Measurements from ENCODE around the gene RPS24.
A peak's percentile ranks its signal among the peaks of the same experiment; 100 is the strongest.
"Not testable (repeated sequence)": the region's sequence is repeated elsewhere in the genome, so short reads cannot be mapped to it uniquely, and the experiment has no call there.

RPS24 gene

GRCh38 chr10:78033637-78034470 lies at the start of gene RPS24:
TSS of gene RPS24 (plus strand) at chr10:78033863. CDS start at chr10:78033902, 39 bp downstream.
- peak; percentile 91 to 96 (median 94) for DNase-seq

GRCh38 chr10:77984986-77985385 lies 48.7 kb upstream of the RPS24 start:
- DNase-seq: no peak

- DNase-seq: no peak
These were observed 45.9 kb upstream of the RPS24 start for GRCh38 chr10:77987671-77988255.

- DNase-seq: no peak
These were observed 44.5 kb upstream of the RPS24 start for GRCh38 chr10:77989081-77989724.

GRCh38 chr10:77993620-77994019 lies 40.0 kb upstream of the RPS24 start:
- no peak for DNase-seq

GRCh38 chr10:77998780-77999179 lies 34.9 kb upstream of the RPS24 start:
- not testable (repeated sequence) for DNase-seq

GRCh38 chr10:78000206-78000605 lies 33.5 kb upstream of the RPS24 start:
- no peak for DNase-seq

- DNase-seq: no peak
These were observed 32.6 kb upstream of the RPS24 start for GRCh38 chr10:78000956-78001472.

GRCh38 chr10:78002541-78003288 lies 30.9 kb upstream of the RPS24 start:
- DNase-seq: no peak

GRCh38 chr10:78004215-78005026 lies 29.2 kb upstream of the RPS24 start:
- DNase-seq: peak in 1 of 3 experiments; percentile 1

- DNase-seq: no peak
These were observed 26.5 kb upstream of the RPS24 start for GRCh38 chr10:78007172-78007571.

GRCh38 chr10:78009662-78010061 lies 24.0 kb upstream of the RPS24 start:
- no peak for DNase-seq

- no peak for DNase-seq
These were observed 23.4 kb upstream of the RPS24 start for GRCh38 chr10:78010278-78010677.

GRCh38 chr10:78011065-78011464 lies 22.6 kb upstream of the RPS24 start:
- no peak for DNase-seq

- no peak for DNase-seq
These were observed 20.1 kb upstream of the RPS24 start for GRCh38 chr10:78013564-78013963.

- DNase-seq: no peak
These were observed 18.1 kb upstream of the RPS24 start for GRCh38 chr10:78015546-78015945.

- no peak for DNase-seq
These were observed 15.8 kb upstream of the RPS24 start for GRCh38 chr10:78017856-78018255.

- no peak for DNase-seq
These were observed 14.4 kb upstream of the RPS24 start for GRCh38 chr10:78019264-78019663.

GRCh38 chr10:78021201-78021600 lies 12.5 kb upstream of the RPS24 start:
- DNase-seq: no peak

- DNase-seq: no peak
These were observed 9.9 kb upstream of the RPS24 start for GRCh38 chr10:78023741-78024140.

GRCh38 chr10:78025685-78026364 lies 7.8 kb upstream of the RPS24 start:
- no peak for DNase-seq
